Endodermal cell (in vitro differentiated cells): Measurements from ENCODE around the gene RIPOR2. TPM values are rescaled to one million over a fixed set of nuclear protein-coding genes. Genes with fewer than 3 reads are reported as not detected.
A peak's percentile ranks its signal among the peaks of the same experiment; 100 is the strongest.

Source experiments
- DNase-seq: peaks from one replicate; pipeline ENCODE4 v3.0.0-alpha.2; 2017
- H3K27ac ChIP-seq: 2 replicates; pipeline ENCODE4 v1.5.1; 2013; ENCODE audit warnings: mild to moderate bottlenecking, low read depth, low read length, moderate library complexity
- H3K27me3 ChIP-seq: 2 replicates; pipeline ENCODE4 v1.6.1; 2013; ENCODE audit warnings: mild to moderate bottlenecking, low read length, moderate library complexity; ENCODE audit not compliant: insufficient read depth, control insufficient read depth, poor library complexity, severe bottlenecking
- H3K36me3 ChIP-seq: 2 replicates; pipeline ENCODE4 v1.7.0; 2013; ENCODE audit warnings: mild to moderate bottlenecking, low read length, moderate library complexity; ENCODE audit not compliant: control insufficient read depth, insufficient read depth
- H3K4me1 ChIP-seq: one replicate; pipeline ENCODE4 v1.7.0; 2013; ENCODE audit warnings: low read length; ENCODE audit not compliant: control insufficient read depth, insufficient read depth
- H3K4me3 ChIP-seq: 2 replicates; pipeline ENCODE4 v1.5.1; 2013; ENCODE audit warnings: mild to moderate bottlenecking, low read length, moderate library complexity
- H3K9ac ChIP-seq: 2 replicates; pipeline ENCODE4 v1.6.1; 2013; ENCODE audit warnings: mild to moderate bottlenecking, low read length, moderate library complexity; ENCODE audit not compliant: poor library complexity, severe bottlenecking; ENCODE audit errors: extremely low read depth
- H3K9me3 ChIP-seq: 2 replicates; pipeline ENCODE4 v1.6.1; 2013; ENCODE audit warnings: mild to moderate bottlenecking, low read length, moderate library complexity; ENCODE audit not compliant: control insufficient read depth
- H3K27ac Mint-ChIP-seq: 2 replicates; pipeline ENCODE4 v1.8.0; 2020; ENCODE audit warnings: mixed read lengths
- H3K27me3 Mint-ChIP-seq: 2 replicates; pipeline ENCODE4 v1.8.0; 2021; ENCODE audit warnings: mild to moderate bottlenecking, mixed read lengths; ENCODE audit not compliant: insufficient read depth
- H3K36me3 Mint-ChIP-seq: 2 replicates; pipeline ENCODE4 v1.8.0; 2020; ENCODE audit warnings: low read depth, mixed read lengths
- H3K4me1 Mint-ChIP-seq: 2 replicates; pipeline ENCODE4 v1.8.0; 2020; ENCODE audit warnings: mixed read lengths
- H3K4me3 Mint-ChIP-seq: 2 replicates; pipeline ENCODE4 v1.8.0; 2020; ENCODE audit warnings: mild to moderate bottlenecking, moderate library complexity, mixed read lengths
- H3K9me3 Mint-ChIP-seq: 2 replicates; pipeline ENCODE4 v1.8.0; 2020; ENCODE audit warnings: mild to moderate bottlenecking, mixed read lengths
- WGBS, 2 experiments: methylation state at CpG; one replicate each; pipeline versions ENCODE4 v1.1.5 to v1.1.7; 2013; ENCODE audit warnings: missing lambda C conversion rate in 2 of 2, mixed read lengths in 1 of 2; ENCODE audit not compliant: insufficient coverage in 1 of 2, insufficient read length in 1 of 2; 5-methylcytosine and 5-hydroxymethylcytosine counted together
- total RNA-seq, 2 donors: library from RNA; stranded (reverse); fragmentation: NEBNext Ultra II Directional in 1 of 2; extraction: Animal tissue kit (Norgen Biotek cat#: 25700) in 1 of 2; gene quantifications; 2 replicates in 1 of 2; 3 replicates in 1 of 2; pipeline ENCODE4 v1.2.1, GENCODE V29; 2021
- TF ChIP-seq, protein P1 (sequence below): fragments of 200-600 bp; sonication (generic); conservative IDR thresholded peaks from 2 replicates; pipeline ENCODE4 v1.5.0; 2021; ENCODE audit warnings: antibody characterized with exemption, mild to moderate bottlenecking

The RIPOR2 gene
- total RNA-seq, 2 donors from 2014 or later, result 9.3 to 10.4 TPM

DNA sequence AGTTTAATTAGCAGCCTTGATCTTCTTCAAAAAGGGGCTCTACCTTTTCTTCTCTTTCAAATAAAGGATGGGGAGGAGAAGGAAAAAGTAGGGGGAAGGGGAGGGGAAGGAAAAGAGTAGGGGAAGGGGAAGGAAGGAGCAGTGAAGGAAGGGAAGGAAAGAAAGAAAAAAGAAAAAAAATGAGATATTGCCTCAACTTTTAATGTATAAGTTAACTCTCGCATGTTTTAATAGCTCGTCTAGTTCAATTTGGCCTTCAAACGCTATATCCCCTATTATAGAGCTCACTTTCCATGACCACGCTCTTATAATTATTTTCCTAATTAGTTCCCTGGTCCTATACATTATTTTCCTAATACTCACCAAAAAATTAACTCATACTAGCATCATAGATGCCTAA is 11.9 kb upstream of the RIPOR2 start:
- Mint-ChIP-seq H3K36me3 (no peaks in the 10 kb centered on the region), H3K27me3 (peaks cover 7% of the 10 kb centered on the region), H3K9me3 (peaks cover 26% of the 10 kb centered on the region), H3K27ac (no peak overlapping the region), H3K4me1 (no peaks in the 10 kb centered on the region), H3K4me3 (no peak overlapping the region)
- Histone ChIP-seq H3K4me3 (no peak overlapping the region), H3K9me3 (peaks cover 18% of the 10 kb centered on the region), H3K27ac (no peak overlapping the region), H3K36me3 (no peaks in the 10 kb centered on the region), H3K4me1 (no peaks in the 10 kb centered on the region), H3K27me3 (no peaks in the 10 kb centered on the region), H3K9ac (no peak overlapping the region)
- DNase-seq, result no peak
- TF ChIP-seq, protein P1, sequence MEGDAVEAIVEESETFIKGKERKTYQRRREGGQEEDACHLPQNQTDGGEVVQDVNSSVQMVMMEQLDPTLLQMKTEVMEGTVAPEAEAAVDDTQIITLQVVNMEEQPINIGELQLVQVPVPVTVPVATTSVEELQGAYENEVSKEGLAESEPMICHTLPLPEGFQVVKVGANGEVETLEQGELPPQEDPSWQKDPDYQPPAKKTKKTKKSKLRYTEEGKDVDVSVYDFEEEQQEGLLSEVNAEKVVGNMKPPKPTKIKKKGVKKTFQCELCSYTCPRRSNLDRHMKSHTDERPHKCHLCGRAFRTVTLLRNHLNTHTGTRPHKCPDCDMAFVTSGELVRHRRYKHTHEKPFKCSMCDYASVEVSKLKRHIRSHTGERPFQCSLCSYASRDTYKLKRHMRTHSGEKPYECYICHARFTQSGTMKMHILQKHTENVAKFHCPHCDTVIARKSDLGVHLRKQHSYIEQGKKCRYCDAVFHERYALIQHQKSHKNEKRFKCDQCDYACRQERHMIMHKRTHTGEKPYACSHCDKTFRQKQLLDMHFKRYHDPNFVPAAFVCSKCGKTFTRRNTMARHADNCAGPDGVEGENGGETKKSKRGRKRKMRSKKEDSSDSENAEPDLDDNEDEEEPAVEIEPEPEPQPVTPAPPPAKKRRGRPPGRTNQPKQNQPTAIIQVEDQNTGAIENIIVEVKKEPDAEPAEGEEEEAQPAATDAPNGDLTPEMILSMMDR, result no peak
- WGBS, 2 experiments, result 91 to 96% methylated on average over 4 of the region's 4 CpGs

DNA sequence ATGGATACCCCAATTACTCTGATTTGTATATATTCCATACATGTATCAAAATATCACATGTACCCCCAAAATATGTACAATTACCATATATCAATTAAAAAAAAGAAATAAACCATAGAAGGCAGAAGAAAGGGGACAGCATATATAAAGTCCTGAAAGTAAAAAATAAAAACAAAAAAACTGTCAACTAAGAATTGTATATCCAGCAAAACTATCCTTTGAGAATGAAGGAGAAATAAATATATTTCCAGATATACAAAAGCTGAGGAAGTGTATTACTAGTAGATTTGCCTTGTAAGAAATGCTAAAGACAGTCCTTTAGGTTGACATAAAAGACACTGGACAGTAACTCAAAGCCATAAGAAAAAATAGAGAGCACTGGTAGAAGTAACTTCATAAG is 9.3 kb upstream of the RIPOR2 start:
- Mint-ChIP-seq H3K36me3 (no peaks in the 10 kb centered on the region), H3K4me1 (peaks cover 7% of the 10 kb centered on the region), H3K27ac (no peak overlapping the region), H3K9me3 (peaks cover 28% of the 10 kb centered on the region), H3K27me3 (peaks cover 9% of the 10 kb centered on the region), H3K4me3 (no peak overlapping the region)
- TF ChIP-seq, protein P1, result no peak
- Histone ChIP-seq H3K9me3 (peaks cover 18% of the 10 kb centered on the region), H3K27ac (no peak overlapping the region), H3K9ac (no peak overlapping the region), H3K27me3 (no peaks in the 10 kb centered on the region), H3K4me3 (peak overlapping the region; percentile 62), H3K36me3 (no peaks in the 10 kb centered on the region), H3K4me1 (peaks cover 4% of the 10 kb centered on the region)
- DNase-seq, result no peak

DNA sequence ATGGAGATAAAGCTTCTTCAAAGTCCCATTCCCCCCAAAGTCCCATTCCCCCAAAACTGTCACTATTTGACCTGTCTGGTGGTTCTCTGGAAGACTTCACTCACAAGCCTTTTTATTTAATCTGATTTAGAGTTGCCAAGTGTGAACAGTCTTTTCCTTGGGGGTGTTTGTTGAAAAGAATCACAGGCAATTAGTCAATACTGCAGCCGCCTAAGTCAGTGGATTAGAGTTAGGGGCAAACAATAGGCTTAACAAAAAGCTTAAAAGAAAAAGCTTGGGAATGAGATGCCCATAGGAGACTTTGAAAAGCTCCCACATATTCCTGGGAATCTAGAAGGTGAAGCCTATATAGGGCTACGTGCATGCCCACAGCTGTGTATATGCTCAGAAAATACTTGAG is 8.0 kb upstream of the RIPOR2 start:
- peaks cover 28% of the 10 kb centered on the region for H3K9me3 Mint-ChIP-seq
- Histone ChIP-seq H3K27ac (no peak overlapping the region), H3K27me3 (no peaks in the 10 kb centered on the region), H3K4me3 (peak overlapping the region; percentile 62), H3K36me3 (no peaks in the 10 kb centered on the region), H3K9ac (no peak overlapping the region), H3K4me1 (peaks cover 4% of the 10 kb centered on the region), H3K9me3 (peaks cover 18% of the 10 kb centered on the region)
- H3K4me1 Mint-ChIP-seq, result peaks cover 14% of the 10 kb centered on the region
- no peak overlapping the region for H3K4me3 Mint-ChIP-seq
- no peak overlapping the region for H3K27ac Mint-ChIP-seq
- TF ChIP-seq, protein P1, result no peak
- H3K36me3 Mint-ChIP-seq, result no peaks in the 10 kb centered on the region
- WGBS, 2 experiments, result 38 to 47% methylated on average over 1 to 2 of the region's 2 CpGs
- H3K27me3 Mint-ChIP-seq, result peaks cover 7% of the 10 kb centered on the region
- DNase-seq, result no peak
